22Rv1 (cell line): Measurements from ENCODE around the gene ANKRA2.

ENCODE experiments used
- H3K27ac ChIP-seq: fragments of 450-650 bp; 2 replicates; pipeline ENCODE4 v1.5.1; 2017
- ZFX ChIP-seq: fragments of 450-650 bp; IDR thresholded peaks from 2 replicates; pipeline ENCODE4 v1.6.1; 2017; ENCODE audit warnings: antibody characterized with exemption, borderline replicate concordance
- TF ChIP-seq, protein P1 (sequence below): fragments of 450-650 bp; IDR thresholded peaks from 2 replicates; pipeline ENCODE4 v1.5.1; 2017; ENCODE audit warnings: mild to moderate bottlenecking

The ANKRA2 gene

DNA sequence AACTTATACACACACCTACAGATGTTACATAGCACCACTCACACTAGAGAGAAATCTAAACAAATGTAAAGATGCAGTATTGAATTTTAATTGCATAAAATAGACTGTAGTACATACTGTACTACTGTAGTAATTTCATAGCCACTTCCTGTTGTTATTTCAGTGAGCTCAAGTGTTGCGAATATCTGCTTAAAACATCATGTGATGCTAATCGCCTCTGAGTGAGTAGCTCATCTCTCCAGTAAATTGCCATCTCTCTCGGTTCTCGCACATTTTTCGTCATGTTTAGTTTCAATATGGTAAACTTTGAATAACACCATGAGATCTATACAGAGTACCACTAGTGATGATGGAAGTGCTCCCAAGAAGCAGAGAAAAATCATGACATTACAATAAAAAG, 38.6 kb upstream of the ANKRA2 start:
- no peak overlapping the region for H3K27ac ChIP-seq
- no peak for TF ChIP-seq ZFX
- TF ChIP-seq, protein P1, sequence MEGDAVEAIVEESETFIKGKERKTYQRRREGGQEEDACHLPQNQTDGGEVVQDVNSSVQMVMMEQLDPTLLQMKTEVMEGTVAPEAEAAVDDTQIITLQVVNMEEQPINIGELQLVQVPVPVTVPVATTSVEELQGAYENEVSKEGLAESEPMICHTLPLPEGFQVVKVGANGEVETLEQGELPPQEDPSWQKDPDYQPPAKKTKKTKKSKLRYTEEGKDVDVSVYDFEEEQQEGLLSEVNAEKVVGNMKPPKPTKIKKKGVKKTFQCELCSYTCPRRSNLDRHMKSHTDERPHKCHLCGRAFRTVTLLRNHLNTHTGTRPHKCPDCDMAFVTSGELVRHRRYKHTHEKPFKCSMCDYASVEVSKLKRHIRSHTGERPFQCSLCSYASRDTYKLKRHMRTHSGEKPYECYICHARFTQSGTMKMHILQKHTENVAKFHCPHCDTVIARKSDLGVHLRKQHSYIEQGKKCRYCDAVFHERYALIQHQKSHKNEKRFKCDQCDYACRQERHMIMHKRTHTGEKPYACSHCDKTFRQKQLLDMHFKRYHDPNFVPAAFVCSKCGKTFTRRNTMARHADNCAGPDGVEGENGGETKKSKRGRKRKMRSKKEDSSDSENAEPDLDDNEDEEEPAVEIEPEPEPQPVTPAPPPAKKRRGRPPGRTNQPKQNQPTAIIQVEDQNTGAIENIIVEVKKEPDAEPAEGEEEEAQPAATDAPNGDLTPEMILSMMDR: no peak

DNA sequence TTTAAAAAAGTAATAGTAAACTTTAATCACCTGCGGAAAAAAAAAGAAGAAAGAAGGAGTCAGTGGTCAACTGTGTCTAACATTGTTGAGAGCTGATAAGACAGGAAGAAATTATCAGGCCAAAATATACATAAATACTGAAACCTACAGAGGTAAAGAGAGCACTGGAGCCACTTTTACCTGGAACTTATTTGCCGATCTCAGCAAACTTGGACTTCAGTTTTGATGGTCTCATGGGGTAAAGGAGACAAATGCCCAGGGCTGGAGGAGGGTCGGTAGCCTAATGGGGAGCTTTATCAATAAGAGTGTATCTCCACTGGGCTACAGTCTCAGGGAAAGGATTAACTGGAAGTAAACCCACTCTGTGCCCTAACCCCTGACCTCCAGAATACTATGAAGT, 33.9 kb upstream of the ANKRA2 start:
- no peak overlapping the region for H3K27ac ChIP-seq
- TF ChIP-seq ZFX: no peak
- TF ChIP-seq, protein P1: no peak

DNA sequence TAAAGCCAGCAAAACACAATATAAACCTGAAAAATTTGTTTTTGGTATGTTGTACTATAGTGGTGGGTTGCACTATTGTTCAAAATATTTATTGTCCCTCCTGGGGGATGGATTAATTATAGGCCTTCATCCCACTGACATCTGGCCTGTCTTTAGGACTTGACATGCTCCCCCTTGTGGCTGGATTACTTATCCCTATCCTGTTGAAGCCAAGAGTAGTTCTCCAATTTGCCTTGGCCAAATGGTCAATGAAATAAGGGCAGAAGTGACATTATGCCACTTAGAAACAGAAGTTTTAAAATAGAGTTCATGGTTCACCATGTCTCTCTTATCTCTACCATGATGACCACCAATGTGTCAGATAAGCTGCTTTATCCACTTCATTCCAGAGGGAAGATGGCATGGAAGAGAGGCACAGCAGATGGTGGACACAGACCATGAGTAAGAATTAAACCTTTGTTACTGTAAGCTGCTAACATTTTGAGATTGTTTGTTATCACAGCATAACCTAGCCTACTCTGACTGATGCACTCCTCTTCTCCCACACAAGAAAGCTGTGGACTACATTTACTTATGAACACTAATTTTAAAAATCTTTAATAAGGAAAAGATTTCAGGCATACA, 31.4 kb upstream of the ANKRA2 start:
- H3K27ac ChIP-seq: no peak overlapping the region
- TF ChIP-seq ZFX: no peak
- TF ChIP-seq, protein P1: peak; percentile 89

DNA sequence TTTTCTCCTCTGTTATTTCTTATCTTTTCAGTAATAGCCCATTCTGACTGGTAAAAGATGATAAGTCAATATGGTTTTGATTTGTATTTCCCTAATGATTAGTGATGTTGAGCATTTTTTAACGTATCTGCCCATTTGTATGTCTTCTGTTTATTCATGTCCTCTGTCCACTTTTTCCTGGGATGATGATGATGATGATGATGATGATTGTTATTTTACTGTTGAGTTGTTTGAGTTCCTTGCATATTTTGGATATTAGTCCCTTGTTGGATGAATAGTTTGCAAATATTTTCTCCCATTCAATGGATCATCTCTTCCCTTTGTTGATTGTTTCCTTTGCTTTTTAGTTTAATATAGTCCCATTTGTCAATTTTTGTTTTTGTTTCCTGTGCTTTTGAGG, 27.1 kb upstream of the ANKRA2 start:
- no peak for TF ChIP-seq ZFX
- TF ChIP-seq, protein P1: no peak
- H3K27ac ChIP-seq: no peak overlapping the region

DNA sequence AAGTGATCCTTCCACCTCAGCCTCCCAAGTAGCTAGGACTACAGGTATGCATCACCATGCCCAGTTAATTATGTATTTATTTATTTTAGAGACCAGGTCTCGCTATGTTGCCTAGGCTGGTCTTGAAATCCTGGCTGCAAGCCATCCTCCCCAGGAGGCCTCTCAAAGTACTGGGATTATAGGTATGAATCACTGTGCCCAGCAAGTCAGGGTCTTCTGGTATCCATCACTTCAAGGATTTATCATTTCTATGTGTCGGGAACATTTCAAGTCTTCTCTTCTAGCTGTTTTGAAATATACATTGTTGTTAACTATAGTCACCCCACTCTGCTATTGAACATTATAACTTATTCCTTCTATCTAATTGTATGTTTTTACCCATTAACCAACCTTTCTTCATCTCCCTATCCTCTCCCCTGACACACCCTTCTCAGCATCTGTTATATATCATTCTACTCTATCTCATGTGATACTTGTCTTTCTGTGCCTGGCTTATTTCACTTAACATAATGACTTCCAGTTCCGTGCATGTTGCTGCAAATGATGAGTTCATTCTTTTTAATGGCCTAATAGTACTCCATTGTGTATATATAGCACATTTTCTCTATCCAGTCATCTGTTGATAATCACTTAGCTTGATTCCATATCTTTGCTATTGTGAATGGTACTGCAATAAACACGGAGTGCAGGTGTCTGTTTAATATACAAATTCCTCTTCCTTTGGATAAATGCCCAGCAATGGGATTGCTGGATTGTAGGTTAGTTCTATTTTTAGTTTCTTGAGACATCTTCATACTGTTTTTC, 26.5 kb upstream of the ANKRA2 start:
- H3K27ac ChIP-seq: no peak overlapping the region
- TF ChIP-seq ZFX: no peak
- TF ChIP-seq, protein P1: no peak

DNA sequence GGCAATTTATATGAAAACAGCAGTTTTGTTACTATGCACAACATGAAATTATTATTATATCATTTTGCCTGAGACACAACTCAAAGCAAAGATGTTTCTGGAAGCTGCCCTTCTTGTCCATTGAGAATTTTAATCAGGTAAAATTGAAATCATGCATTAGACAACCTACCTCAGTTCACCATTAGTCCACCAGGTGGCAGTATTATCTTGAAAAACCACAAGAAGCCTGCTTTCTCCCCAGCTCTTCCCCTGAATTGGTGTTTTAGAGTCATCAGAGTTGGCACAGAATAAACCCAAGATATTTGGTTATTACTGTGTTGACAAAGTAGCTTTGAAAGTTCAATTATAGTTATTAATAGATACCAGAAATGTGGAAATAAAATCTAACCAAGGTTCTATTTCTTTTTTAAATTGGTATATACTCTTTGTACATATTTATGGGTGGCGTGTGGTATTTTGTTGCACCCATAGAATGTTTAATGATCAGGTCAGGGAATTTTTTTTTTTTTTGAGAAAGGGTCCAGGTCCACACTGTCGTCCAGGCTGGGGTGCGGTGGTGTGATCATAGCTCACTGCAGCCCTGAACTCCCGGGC, 25.8 kb upstream of the ANKRA2 start:
- H3K27ac ChIP-seq: no peak overlapping the region

More for the DNA sequence above, 25.8 kb upstream of the ANKRA2 start:
- TF ChIP-seq, protein P1: peak; percentile 73
- TF ChIP-seq ZFX: no peak
